ENCODE data around the gene ANK3.

ANK3 gene

DNA sequence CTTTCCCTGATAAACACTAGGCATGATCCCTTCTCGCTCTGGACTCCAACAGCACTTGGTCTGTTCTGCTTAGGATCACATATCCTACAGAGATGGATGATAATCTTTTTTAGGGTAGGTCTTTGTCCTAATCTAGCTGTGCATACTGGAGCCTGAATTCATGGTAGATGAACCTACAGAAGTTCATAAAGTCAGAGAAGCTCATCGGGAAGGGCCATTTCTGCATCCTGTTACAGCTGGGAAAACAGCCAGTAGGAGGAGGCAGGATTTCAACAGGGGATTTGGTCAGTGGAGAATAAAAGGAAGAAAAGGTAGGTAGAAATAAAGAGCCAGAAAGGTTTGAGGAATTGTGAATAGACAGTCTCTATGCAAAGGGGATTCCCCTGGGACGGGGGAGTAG is 101.4 kb downstream of the ANK3 start:
- H3K4me3 ChIP-seq (ENCODE audit: low read depth, low read length), result no peak overlapping the region
- TF ChIP-seq, protein P1, sequence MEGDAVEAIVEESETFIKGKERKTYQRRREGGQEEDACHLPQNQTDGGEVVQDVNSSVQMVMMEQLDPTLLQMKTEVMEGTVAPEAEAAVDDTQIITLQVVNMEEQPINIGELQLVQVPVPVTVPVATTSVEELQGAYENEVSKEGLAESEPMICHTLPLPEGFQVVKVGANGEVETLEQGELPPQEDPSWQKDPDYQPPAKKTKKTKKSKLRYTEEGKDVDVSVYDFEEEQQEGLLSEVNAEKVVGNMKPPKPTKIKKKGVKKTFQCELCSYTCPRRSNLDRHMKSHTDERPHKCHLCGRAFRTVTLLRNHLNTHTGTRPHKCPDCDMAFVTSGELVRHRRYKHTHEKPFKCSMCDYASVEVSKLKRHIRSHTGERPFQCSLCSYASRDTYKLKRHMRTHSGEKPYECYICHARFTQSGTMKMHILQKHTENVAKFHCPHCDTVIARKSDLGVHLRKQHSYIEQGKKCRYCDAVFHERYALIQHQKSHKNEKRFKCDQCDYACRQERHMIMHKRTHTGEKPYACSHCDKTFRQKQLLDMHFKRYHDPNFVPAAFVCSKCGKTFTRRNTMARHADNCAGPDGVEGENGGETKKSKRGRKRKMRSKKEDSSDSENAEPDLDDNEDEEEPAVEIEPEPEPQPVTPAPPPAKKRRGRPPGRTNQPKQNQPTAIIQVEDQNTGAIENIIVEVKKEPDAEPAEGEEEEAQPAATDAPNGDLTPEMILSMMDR (IDR thresholded peaks at IDR 0.05; ENCODE audit: low read depth, low read length), result no peak
- H3K27me3 ChIP-seq (ENCODE audit: insufficient read depth, low read depth, severe bottlenecking), result no peaks in the 10 kb centered on the region
- DNase-seq, result no peak
- no peaks in the 10 kb centered on the region for H3K36me3 ChIP-seq
- no peaks in the 10 kb centered on the region for H3K9me3 ChIP-seq (ENCODE audit: severe bottlenecking)
- H3K27ac ChIP-seq, result no peak overlapping the region

DNA sequence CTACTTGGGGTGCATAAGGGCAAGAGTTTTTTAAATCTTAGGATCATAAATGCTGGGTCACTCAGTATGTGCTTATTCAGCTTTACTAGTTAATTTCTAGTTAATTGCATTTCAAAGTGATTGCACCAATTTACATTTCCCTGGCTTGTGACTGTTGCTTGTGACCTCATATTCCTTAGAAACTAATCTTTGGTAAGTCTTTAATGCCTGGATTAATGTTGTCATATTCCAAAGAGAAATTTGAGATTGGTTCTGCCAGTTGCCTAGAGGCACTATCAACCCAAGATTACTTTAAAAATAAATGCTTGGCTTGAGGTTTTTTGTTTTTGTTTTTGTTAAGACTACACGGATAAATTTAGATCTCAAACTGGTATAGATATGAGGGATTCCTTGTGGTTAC is 103.1 kb downstream of the ANK3 start:
- Histone ChIP-seq H3K9me3 (ENCODE audit: severe bottlenecking) (no peaks in the 10 kb centered on the region), H3K36me3 (no peaks in the 10 kb centered on the region), H3K27me3 (ENCODE audit: insufficient read depth, low read depth, severe bottlenecking) (no peaks in the 10 kb centered on the region), H3K27ac (no peak overlapping the region), H3K4me3 (ENCODE audit: low read depth, low read length) (no peak overlapping the region)
- TF ChIP-seq, protein P1 (IDR thresholded peaks at IDR 0.05; ENCODE audit: low read depth, low read length), result no peak
- DNase-seq, result no peak

DNA sequence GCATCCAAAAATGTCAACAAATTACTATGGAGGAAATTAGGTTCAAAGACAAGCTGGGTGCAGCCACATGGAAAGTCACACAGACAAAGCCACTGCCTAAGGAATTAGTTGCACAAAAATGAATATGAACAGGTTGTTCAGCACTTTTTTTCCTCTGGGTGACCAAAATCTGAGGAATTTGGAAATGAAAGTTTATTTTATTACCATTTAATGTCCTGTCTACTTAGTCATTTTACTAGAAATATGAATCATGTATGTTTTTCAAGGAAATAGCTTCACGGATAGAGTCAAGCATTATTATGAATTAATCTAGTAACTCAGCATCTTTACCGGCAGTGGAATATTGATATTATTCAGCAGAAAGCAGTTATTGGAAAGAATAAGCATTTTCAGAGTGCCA is 106.3 kb downstream of the ANK3 start:
- no peaks in the 10 kb centered on the region for H3K36me3 ChIP-seq
- no peak overlapping the region for H3K4me3 ChIP-seq (ENCODE audit: low read depth, low read length)
- H3K27me3 ChIP-seq (ENCODE audit: insufficient read depth, low read depth, severe bottlenecking), result no peaks in the 10 kb centered on the region
- H3K9me3 ChIP-seq (ENCODE audit: severe bottlenecking), result no peaks in the 10 kb centered on the region
- H3K27ac ChIP-seq, result no peak overlapping the region
- DNase-seq, result no peak
- TF ChIP-seq, protein P1 (IDR thresholded peaks at IDR 0.05; ENCODE audit: low read depth, low read length), result no peak

DNA sequence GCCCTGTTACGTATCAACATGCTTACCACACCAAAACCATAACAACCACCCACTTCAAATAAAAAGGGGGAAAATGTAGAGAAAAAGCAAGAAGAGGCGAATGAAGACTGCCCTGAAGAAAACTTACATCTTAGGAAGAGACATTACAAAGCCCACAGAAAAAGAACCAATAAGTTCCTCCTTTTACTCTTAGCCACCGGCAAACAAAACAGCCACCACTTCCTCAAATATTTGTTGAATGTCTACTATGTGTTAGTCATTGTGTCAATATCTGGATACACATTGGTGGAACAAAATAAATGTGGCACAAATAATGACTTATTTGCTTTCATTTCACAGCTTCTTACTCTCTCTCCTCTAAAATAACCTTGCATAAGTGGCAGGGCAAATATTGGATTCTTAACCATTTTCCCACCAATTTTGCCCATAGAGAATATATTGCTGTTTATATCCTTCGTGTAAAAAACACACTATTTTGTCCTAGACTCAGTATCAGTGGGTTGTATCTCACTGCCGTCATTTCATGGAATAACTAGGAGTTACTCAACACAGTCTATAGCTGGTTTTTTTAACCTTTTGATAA is 106.8 kb downstream of the ANK3 start:
- no peak for DNase-seq
- H3K4me3 ChIP-seq (ENCODE audit: low read depth, low read length), result no peak overlapping the region

DNA sequence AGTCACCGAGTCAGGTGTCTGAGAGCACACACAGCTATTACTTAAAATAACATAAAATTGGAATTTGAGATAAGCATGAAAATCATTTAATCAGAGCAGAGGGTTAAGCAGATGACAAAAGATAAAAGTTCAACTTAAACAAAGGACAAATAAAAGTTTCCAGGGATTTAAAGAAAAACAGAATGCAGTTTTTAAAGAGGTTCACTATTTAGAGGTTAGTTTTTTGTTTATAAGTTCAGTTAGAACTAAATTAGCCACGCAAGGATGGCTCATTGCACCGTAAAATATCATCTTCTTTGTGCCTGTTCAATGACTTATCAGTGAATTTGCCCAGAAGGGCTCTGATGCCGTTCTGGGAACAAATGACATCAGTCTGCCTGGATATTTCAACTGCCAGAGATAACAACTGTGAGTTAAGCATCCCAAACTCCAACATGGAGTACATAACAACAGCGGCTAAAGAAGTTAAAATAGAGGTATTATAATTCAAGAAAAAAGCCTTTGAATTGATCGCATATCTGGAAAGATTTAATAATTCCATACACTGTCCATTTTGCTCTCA is 107.8 kb downstream of the ANK3 start:
- Histone ChIP-seq H3K4me3 (ENCODE audit: low read depth, low read length) (no peak overlapping the region), H3K9me3 (ENCODE audit: severe bottlenecking) (no peaks in the 10 kb centered on the region), H3K27ac (no peak overlapping the region), H3K27me3 (ENCODE audit: insufficient read depth, low read depth, severe bottlenecking) (no peaks in the 10 kb centered on the region), H3K36me3 (no peaks in the 10 kb centered on the region)
- TF ChIP-seq, protein P1 (IDR thresholded peaks at IDR 0.05; ENCODE audit: low read depth, low read length), result no peak
- DNase-seq, result no peak

More for the DNA sequence above, 106.8 kb downstream of the ANK3 start:
- no peaks in the 10 kb centered on the region for H3K36me3 ChIP-seq
- no peaks in the 10 kb centered on the region for H3K9me3 ChIP-seq (ENCODE audit: severe bottlenecking)
- TF ChIP-seq, protein P1 (IDR thresholded peaks at IDR 0.05; ENCODE audit: low read depth, low read length), result no peak
- no peak overlapping the region for H3K27ac ChIP-seq
- no peaks in the 10 kb centered on the region for H3K27me3 ChIP-seq (ENCODE audit: insufficient read depth, low read depth, severe bottlenecking)

DNA sequence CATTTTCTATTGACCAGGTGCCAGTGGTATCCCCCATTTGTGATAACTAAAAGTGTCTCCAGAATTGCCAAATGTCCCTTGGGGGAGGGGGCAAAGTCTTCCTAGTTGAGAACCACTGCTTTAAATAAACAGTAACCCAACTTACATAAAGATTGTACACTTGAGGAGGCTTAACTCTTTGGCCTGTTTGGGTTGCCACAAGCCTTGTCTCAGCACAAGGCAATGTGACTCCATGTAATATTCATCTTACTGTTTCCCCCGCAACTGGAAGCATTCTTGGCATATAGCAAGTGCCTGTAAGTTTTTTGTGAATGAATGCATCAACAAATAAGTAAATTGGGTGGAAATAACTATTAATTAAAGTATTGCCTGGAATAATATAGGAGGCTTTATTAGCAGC is 108.3 kb downstream of the ANK3 start:
- no peaks in the 10 kb centered on the region for H3K27me3 ChIP-seq (ENCODE audit: insufficient read depth, low read depth, severe bottlenecking)
- H3K27ac ChIP-seq, result no peak overlapping the region
- H3K9me3 ChIP-seq (ENCODE audit: severe bottlenecking), result no peaks in the 10 kb centered on the region
- H3K36me3 ChIP-seq, result no peaks in the 10 kb centered on the region
- H3K4me3 ChIP-seq (ENCODE audit: low read depth, low read length), result no peak overlapping the region
- no peak for DNase-seq
- TF ChIP-seq, protein P1 (IDR thresholded peaks at IDR 0.05; ENCODE audit: low read depth, low read length), result no peak

Data from WERI-Rb-1 (cell line).